Stimulated activated CD4-positive, alpha-beta T cell treated with anti-CD3 and anti-CD28 coated beads, TNF-alpha, amount 100 ng/mL, for 1 hour (primary cell): ENCODE results near the gene LRP1.

Experiments
- DNase-seq, 3 donors: peaks; one replicate each; pipeline ENCODE4 v3.0.0-alpha.2; 2020; ENCODE audit warnings: low read depth in 3 of 3, low spot score in 1 of 3

Gene LRP1

GRCh38 chr12:57170927-57171326 is 42.6 kb downstream of the LRP1 start:
- no peak for DNase-seq

- DNase-seq: no peak
Observed at GRCh38 chr12:57171668-57172067, 43.4 kb downstream of the LRP1 start.

GRCh38 chr12:57173089-57173488 is 44.8 kb downstream of the LRP1 start:
- DNase-seq: peak in 1 of 3 donors; percentile 31

- DNase-seq: no peak
Observed at GRCh38 chr12:57173683-57174082, 45.4 kb downstream of the LRP1 start.

GRCh38 chr12:57175428-57176138 is 47.3 kb downstream of the LRP1 start:
- DNase-seq: peak in 2 of 3 donors; percentile 7 to 26

GRCh38 chr12:57176139-57176477 is 47.8 kb downstream of the LRP1 start:
- DNase-seq: no peak

GRCh38 chr12:57176846-57177245 is 48.6 kb downstream of the LRP1 start:
- DNase-seq: no peak

- DNase-seq: no peak
Observed at GRCh38 chr12:57177354-57177753, 49.1 kb downstream of the LRP1 start.

- DNase-seq: no peak
Observed at GRCh38 chr12:57178213-57178612, 49.9 kb downstream of the LRP1 start.

GRCh38 chr12:57179331-57180086 is 51.2 kb downstream of the LRP1 start:
- DNase-seq: no peak

GRCh38 chr12:57180321-57180989 is 52.2 kb downstream of the LRP1 start:
- DNase-seq: no peak

- no peak for DNase-seq
Observed at GRCh38 chr12:57181072-57181471, 52.8 kb downstream of the LRP1 start.

GRCh38 chr12:57181561-57182155 is 53.4 kb downstream of the LRP1 start:
- no peak for DNase-seq

GRCh38 chr12:57182918-57183575 is 54.8 kb downstream of the LRP1 start:
- peak; percentile 42 to 78 (median 62) for DNase-seq

GRCh38 chr12:57183939-57184725 is 55.8 kb downstream of the LRP1 start:
- no peak for DNase-seq

- DNase-seq: no peak
Observed at GRCh38 chr12:57185403-57185802, 57.1 kb downstream of the LRP1 start.

- DNase-seq: no peak
Observed at GRCh38 chr12:57185906-57186508, 57.7 kb downstream of the LRP1 start.

GRCh38 chr12:57187222-57188089 is 59.2 kb downstream of the LRP1 start:
- no peak for DNase-seq

GRCh38 chr12:57188090-57188425 is 59.8 kb downstream of the LRP1 start:
- DNase-seq: no peak
